CD4-positive, alpha-beta T cell treated with Interleukin-1 beta for 1 hour (primary cell): ENCODE results near the gene PGAP2.
"Not testable (repeated sequence)": the region's sequence is repeated elsewhere in the genome, so short reads cannot be mapped to it uniquely, and the experiment has no call there.

Source experiments
- DNase-seq, 2 donors: peaks; one replicate each; pipeline ENCODE4 v3.0.0-alpha.2; 2020 to 2022

The PGAP2 gene

DNA sequence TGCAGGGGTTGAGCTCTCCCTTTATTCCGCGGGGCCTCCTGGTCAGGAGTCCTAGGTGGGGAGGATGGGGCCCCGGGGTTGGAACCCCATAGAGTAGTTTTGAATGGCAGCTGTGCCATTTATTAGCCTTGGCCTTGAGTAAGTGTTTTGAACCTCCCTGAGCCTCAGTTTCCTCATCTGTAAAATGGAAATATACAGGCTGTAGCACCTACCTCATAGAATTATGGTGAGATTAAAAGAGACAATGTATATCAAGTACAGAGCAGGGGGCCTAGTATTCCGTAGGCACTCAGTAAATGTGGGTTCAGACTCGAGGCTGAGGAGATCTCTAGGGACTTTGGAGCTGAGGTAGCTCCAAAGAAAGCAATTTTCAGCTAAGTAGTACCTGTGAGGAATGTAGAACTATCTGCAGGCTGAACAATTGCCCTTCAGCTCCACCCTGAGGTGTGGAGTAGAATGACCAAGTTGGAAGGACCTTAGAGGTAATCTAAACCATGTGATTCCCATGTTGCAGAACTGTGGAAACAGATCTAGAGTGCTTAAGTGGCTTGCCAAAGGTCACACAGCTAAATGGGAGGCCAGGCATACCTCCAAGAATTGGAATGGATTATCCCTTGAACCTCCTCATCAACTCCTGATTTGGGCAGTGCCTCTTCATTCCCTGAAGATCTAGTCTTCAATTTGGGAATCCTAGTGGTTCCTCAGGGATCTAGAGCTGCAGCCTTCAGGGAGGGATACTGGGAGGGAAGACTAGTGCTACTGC, 682 bp downstream of the PGAP2 start:
- peak; percentile 64 to 69 for DNase-seq

- no peak for DNase-seq
Observed at GRCh38 chr11:3809624-3809928, 1.2 kb downstream of the PGAP2 start.

DNA sequence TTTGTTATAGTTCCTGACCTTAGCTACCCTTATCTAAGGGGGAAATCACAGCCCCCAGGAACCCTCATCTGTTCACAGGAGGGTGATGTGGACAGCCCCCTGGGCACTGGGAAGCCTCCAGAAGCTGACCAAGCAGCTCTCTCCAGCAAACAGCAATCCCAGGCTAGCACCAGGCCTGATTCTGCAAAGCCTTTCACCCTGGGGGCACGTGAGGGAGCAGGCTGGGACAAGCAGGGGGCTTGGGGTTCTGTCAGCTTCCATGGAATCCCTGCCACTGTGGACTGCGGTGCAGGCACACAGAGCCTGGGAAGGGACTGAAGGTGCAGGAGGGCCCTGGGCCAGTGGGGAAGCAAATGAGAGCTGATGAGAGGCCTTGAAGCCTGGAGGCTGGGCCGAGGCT, 2.1 kb downstream of the PGAP2 start:
- no peak for DNase-seq

DNA sequence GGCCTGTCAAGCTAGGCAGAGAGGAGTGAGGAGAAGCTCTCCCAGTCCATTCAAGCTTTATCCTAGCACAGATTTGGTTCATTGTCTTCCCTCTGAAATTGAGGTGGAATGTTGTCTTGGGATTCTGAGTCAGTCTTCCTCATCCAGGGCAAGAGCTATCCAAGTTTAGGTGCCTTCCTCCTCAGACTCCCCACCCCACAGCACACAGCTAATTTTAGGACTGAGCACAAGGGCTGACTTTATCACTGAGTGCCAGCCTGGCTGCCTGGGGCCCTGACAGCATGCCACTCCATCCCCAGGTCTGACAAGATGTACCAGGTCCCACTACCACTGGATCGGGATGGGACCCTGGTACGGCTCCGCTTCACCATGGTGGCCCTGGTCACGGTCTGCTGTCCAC, 2.6 kb downstream of the PGAP2 start:
- DNase-seq, result no peak

GRCh38 chr11:3814832-3815231, 6.5 kb downstream of the PGAP2 start:
- not testable (repeated sequence) for DNase-seq

GRCh38 chr11:3815845-3816244, 7.5 kb downstream of the PGAP2 start:
- DNase-seq, result no peak

DNA sequence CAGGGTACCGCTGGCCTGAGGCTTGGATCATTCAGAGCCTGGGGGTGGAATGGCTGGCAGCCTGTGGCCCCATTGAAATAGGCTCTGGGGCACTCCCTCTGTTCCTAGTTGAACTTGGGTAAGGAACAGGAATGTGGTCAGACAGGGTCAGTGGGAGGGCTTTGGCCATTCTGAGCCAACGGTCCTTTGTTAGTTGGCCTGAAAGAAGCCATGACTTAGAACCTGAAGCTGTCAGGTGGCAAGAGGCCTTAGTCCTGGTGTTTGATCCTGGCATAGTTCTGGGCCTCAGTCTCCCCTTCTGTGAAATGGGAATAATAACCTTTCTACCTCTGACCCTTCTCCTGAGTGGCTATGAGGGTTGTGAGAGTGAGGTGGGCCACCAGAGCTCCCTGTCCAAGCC, 8.3 kb downstream of the PGAP2 start:
- no peak for DNase-seq

DNA sequence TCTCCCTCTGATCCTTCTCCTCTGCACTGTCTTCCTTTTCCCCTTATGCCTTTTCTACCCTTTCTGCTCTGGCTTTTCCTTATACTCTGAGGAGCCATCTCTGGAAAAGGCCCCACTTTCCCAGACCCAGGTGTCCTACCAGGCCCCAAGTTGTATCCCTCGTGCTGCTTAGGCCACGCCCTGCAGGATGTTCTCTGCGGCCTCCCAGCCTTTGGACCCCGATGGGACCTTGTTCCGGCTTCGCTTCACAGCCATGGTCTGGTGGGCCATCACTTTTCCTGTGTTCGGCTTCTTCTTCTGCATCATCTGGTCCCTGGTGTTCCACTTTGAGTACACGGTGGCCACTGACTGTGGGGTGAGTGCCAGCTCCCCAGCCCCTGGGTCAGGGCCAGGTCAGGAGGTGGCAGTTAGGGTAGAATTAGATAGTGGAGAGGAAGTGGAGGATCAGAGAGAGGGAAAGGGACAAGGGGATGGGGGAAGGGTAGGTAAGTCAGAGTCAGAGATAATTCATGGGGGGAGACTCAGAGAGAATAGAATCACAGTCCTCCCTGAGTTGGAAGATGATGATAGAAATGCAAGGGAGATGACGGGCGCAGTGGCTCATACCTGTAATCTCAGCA, 8.9 kb downstream of the PGAP2 start:
- no peak for DNase-seq

DNA sequence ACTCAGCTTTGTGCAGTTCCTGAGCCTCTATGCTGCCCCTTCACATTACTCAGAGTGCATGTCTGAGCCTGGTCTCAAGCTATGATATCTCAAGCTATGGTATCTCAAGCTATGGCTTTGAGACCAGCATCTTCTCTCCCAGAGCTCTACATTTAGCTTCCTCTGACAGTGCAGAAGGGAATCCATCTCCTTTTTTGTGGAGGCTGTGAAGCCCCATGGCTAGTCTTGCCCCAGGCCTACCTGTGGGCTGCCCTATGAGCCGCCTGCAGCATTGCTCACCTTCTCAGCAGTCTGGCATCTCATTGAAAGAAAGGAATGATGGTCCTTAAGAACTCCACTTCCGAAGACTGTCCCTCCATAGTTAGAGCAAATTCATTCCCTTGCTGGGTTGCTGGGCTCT, 12.6 kb downstream of the PGAP2 start:
- DNase-seq, result no peak

DNA sequence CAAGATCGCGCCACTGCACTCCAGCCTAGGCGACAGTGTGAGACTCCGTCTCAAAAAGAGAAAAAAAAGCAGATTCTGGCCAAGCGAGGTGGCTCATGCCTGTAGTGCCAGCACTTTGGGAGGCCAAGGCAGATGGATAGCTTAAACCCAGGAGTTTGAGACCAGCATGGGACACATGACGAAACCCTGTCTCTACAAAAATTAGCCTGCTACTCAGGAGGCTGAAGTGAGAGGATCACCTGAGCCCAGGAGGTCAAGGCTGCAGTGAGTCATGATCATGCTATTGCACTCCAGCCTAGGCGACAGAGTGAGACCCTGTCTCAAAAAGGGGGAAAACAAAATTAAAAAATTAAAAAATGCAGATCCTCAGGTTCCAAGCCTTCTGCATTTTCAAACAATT, 14.0 kb downstream of the PGAP2 start:
- DNase-seq, result no peak

DNA sequence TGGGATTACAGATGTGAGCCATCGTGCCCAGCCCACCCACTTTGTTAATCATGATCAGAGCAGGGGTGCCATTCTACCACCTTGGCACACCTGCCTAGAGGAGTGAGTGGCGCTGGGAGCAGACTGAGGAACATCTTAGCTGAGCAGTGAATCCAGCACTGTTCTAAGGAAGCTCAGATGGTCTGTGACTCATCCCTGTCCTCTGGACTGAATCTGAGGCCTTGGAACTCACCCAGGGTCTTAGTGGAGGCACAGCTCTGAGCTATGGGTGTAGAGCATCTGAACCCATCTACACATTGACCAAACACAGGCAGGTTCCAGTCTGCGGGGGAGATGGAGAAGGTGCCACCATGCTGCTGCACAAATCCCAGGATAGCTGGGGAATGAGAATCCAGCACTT, 14.9 kb downstream of the PGAP2 start:
- DNase-seq, result no peak

- no peak for DNase-seq
Observed at GRCh38 chr11:3823762-3824506, 15.6 kb downstream of the PGAP2 start.

DNA sequence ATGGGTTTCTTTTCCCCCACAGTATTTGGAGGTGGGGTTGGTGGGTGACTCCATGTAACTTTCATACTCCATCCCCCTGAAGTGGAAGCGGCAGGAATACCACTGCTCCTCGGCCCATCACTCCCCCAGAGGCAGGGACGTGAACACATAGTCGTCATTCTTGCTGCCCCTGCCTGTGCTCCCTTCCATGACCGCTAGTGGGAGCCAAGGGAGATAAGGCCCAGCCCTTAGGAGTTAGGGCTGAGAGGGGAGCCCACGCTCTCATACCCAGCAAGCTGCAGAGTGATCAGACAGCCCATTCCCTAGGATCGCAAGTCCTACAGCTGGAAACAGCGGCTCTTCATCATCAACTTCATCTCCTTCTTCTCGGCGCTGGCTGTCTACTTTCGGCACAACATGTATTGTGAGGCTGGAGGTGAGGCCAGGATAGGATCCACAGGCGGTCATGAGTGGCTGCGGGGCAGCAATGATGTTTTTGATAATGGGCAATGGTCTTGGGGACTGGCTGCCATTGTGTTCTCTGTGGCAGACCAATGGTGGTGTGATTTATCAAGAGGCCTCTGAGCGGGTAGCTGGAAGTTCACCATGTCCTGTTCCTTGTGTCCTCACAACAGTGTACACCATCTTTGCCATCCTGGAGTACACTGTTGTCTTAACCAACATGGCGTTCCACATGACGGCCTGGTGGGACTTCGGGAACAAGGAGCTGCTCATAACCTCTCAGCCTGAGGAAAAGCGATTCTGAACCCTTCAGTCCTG, 16.5 kb downstream of the PGAP2 start:
- DNase-seq, result peak; percentile 84 to 87

DNA sequence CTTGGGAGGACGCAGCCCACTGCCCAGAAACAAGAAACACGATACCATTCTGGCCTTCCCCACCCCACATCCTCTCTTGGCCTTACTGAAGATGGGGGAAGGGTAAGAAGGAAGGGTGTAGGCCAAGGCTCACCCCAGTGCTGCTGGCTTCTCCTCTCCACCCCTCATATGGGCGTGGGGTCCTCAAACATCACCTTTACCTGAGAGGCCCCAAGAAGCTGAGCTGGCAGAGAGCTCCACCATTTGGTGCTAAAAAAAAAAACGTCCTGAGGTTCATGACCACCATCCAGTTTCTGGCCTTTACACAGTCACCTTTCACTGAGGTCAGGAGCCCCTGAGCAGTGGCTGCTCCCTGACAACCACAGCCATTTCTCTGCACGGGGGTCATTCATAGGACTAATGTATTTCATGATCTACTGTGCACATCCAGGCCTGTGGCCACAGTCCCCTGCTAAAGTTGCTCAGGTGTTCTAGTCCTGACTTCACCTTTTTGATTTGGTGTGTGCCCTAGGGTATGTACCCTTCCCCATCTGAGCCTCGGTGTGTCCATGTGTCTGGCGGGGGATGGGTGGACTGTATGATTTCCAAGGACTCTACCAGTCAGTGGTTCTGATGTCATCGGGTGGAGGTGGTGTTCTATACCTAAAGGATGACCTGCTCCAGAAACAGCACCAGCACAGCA, 17.3 kb downstream of the PGAP2 start:
- DNase-seq, result no peak

GRCh38 chr11:3826721-3827120, 18.4 kb downstream of the PGAP2 start:
- no peak for DNase-seq

DNA sequence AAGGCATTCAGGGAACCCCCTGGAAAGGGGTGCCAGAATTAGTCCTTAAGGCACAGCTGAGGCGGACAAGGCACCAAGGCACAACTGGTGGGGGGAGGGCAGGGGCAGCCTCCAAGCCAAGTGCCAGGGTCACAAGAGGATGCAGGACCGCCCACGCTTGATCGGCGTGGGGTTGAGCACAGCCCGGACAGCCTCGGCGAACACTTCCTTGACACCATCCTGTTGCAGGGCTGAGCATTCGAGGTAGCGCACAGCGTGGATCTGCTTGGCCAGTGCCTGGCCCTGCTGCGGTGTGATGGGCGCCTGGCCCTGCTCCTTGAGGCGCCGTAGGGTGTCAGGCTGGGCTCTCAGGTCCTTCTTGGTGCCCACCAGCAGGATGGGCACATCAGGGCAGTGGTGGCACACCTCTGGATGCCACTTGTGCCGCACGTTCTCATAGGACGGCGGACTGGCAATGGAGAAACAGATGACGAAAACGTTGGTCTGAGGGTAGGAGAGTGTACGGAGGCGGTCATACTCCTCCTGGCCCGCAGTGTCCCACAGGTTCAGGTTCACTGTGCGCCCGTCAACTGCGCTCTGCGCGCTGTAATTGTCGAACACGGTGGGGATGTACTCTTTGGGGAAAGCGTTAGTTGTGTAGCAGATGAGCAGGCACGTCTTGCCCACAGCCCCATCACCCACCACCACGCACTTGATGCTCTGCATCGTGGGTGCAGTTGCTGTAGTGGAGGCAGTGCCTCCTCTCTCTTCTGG, 19.2 kb downstream of the PGAP2 start:
- DNase-seq, result no peak

GRCh38 chr11:3830088-3830487, 21.7 kb downstream of the PGAP2 start:
- DNase-seq, result no peak

DNA sequence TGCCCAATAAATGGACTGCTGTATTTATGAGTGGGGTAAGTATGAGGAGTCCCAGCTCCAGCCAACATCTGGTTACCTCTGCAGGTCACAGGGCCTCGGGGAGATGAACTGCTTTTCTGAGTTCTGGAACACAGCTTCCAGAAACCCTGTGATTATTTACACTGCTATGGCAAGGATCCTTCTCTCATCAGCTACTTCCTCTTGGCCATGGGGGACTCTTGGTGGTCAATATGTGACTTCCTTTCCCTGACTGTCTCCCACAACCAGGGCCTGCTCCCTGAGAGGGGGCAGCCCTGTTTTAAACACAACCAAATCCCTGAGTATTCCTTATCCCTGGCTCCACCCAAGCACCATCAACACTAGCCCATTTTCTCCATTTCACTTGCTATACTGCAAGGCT, 22.4 kb downstream of the PGAP2 start:
- no peak for DNase-seq

DNA sequence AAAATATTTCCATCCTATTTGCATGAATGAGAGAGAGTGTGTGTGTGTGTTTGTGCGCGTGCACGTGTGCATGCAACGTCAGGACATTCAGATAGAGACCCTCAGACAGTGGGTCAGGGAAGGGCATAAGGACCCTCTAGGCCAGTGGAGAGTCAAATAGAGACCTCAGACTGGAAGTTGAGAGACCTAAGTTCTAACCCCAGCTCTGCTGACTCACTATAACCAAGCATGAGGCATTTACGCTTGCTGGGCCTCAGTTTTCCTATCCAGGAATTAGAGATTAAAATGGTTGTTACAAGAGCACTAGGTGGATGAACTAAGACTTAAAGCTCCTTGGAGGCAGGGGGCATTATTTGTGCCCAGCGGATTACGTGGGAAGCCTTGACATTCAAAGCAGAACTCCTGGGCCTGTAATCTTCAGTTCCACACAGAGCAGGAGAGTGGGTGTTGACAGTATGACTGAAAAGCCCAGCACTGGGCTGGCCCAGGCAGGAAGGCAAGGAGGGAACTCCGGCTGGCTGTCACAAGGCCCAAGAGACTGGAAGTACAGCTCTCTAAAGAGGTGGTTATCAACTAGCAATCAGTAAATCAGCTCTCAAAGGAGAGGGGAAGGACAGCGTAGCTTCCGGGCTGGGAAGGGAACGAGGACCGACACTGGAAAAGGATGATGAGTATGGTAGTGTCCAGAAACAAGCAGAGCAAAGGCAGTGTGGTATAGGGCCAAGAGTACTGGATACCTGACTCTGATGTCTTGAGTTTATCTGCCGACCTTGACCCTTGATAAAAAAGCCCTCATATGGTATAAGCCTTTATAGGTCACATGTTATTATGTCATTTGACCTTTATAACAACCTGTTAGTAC, 23.2 kb downstream of the PGAP2 start:
- no peak for DNase-seq

DNA sequence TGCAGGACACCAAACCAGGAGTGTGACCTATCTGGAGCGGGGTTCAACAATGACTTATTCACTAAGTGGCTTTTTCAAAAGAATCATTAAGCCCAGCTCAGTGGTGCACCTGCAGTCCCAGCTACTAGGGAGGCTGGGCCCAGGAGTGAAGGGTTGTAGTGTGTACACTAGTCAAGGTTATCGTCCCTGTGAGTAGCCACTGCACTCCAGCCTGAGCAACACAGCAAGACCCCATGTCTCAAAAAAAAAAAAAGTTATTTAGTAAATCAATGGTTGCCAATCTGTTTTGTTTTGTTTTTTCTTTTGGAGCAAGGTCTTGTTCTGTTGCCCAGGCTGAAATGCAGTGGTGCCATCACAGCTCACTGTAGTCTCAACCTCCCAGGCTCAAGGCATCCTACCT, 24.5 kb downstream of the PGAP2 start:
- DNase-seq, result no peak

DNA sequence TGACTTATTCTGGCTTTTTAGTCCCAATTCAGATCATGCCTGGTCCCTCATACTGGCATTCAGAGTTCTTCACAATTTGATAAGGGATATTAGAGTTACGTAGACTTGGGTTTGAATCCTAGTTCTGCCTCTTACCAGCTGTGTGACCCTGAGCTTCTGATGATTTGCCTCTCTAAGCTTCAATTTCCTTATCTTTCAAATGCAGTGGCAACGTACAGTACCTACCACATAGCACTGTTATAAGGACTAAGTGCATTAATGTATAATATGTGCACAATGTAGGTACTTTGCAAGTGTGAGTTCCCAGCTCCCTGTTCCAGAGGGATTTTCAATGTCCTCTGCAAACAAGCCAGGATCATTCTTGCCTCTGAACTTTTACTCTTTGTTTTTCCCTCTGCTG, 25.1 kb downstream of the PGAP2 start:
- no peak for DNase-seq
